ENCODE measurements around the gene GRIK1.

DNA sequence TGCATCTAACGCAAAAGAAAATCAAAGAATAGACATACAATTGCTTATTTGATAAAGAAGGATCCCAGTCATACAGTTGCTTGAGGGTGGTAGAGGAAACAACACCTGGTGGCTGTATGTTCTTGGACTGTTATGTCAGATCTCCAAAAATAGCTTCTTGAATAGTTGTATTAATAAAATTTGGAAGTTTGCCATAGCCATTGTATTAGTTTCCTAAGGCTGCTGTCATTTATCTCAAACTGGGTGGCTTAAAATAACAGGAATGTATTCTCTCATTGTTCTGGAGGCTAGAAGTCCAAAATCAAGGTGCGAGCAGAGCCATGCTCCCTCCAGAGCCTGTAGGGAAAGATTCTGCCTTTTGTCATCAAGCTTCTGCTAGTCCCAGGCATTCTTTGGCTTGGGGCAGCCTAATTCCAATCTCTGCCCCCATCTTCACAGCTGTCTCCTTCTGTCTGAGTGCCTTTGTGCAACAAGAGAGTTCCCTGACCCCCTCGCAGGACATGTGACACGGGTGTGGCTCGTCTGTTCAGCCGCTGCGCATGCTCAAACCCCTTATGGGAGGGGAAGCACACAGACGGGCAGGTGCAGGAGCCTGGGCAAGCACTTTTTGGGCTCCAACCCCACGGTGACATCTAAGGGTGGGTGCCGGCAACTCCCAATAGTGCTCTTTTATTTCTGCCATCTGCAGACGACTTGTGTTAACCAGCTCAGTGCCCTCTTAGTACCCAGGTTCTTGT lies 21.7 kb upstream of the GRIK1 start:
- TF ChIP-seq POLR2A (IDR thresholded peaks at IDR 0.05) (no peak), EP300 (IDR thresholded peaks at IDR 0.05) (no peak)
- TF ChIP-seq, protein P1, sequence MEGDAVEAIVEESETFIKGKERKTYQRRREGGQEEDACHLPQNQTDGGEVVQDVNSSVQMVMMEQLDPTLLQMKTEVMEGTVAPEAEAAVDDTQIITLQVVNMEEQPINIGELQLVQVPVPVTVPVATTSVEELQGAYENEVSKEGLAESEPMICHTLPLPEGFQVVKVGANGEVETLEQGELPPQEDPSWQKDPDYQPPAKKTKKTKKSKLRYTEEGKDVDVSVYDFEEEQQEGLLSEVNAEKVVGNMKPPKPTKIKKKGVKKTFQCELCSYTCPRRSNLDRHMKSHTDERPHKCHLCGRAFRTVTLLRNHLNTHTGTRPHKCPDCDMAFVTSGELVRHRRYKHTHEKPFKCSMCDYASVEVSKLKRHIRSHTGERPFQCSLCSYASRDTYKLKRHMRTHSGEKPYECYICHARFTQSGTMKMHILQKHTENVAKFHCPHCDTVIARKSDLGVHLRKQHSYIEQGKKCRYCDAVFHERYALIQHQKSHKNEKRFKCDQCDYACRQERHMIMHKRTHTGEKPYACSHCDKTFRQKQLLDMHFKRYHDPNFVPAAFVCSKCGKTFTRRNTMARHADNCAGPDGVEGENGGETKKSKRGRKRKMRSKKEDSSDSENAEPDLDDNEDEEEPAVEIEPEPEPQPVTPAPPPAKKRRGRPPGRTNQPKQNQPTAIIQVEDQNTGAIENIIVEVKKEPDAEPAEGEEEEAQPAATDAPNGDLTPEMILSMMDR (IDR thresholded peaks at IDR 0.05), result no peak

Data from suprapubic skin (tissue), 3 donors.